CD4-positive, alpha-beta T cell treated with Interleukin-6 for 4 hours (primary cell): ENCODE measurements around the gene P4HA3.

Source experiments
- DNase-seq: peaks from one replicate; pipeline ENCODE4 v3.0.0-alpha.2; 2020; ENCODE audit warnings: mixed read lengths

Gene P4HA3

DNA sequence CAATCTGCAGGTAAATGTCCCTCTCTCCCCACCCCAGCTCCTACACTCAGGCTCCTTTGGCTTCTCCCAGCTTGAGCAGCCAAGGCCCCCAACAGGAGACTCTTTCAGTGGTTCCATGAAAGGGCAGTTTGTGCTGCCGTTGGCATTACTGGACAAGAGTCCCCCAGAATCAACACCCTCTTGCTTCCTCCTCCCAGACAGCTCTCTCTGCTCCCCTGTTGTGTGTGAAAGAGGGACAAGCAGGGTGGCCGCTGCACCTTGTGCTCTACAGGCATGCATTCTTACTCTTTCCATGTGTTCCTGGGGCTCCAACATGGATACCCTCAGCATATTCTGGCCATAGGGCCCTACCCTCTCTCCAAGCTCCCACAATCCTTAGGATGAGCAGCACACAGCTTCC is 48.7 kb downstream of the P4HA3 start:
- DNase-seq = no peak

DNA sequence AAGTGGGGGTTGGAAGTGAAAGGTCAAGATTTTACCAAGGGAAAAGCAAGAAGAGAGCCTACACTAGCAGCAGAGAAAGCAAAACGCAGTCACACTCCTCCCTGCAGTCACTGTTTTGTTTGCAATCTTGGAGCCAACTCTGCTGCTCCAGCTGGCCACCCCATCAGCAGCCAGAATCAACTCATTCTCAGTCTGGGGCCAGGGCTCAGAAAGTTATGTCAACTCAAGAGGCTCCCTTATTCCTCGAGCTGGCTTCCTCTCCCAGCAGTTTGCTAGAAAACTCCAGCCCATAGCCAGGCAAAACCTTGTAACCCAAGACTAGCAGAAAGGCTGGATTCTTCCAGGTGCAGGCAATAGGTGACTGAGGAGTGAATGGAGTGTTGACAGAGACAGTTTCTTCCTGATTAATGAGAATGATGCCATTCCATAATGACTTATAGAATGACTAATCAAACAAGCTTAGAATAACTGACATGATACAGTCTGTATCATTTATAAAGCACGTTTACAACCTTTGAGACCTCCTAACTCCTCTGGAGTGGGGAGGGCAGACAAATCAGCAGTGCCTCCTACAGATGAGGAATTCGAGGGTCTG is 53.4 kb downstream of the P4HA3 start:
- no peak for DNase-seq

DNA sequence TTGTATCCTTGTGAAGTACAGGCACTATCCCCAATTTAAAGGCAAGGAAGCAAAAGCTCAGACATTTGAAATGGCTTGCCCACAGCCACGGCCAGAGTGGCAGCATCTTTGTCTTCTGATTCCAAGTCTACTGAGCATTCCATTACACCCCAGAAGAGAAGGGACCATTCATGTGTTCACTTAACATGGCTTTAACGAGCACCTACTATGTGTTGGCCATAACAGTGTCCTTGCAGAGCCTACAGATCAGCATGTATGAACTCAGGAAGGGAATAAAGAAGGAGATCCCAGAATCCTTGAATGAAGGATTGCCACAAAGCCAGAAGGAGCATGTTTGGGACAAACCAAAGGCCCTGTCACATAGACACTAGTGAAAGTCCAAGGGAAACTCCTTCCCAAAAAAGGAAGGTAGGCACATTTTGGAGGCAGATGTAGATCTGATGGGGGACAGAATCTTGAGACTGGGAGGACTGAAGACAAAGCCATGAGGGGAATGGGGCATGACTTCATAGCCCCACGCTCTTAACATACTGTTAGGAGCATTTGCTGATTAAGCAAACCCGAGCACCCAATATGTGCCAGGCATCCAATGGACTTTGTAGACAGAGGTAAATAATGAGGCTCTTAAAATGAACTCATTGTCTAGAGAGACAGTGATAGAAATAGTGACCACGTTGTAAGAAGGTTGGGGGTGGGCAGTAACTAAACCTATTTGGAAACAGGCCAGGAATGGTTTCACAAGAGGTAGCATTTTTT is 54.9 kb downstream of the P4HA3 start:
- no peak for DNase-seq

DNA sequence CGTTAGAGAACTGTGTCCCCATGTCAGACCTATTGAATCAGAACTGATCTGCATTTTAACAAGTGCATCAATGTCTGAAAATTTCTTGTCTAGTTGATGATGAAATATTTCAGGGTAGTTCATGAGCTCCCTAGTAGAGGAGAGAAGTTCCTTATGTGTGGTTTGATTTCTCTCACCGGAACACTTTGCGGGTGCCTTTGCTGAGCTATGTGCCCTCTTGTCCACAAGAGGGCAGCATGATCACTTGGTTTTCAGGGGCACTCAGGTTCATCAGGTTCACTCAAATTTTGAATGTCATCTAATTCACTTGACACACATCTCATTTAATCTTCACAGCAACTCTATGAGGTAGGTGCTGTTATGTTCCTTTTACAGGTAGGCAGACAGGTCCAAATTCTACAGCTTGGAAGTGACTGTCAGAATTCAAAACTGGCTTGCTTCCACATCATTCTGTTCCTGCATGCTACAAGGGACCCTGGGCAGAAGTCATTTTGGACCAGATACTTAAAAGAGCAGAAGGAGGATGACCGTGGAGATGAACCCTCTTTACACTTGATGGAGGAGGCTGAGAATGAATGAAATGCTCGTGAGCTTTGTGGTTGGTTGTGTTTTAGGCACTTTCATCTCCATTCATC is 55.6 kb downstream of the P4HA3 start:
- DNase-seq = peak; percentile 57

DNA sequence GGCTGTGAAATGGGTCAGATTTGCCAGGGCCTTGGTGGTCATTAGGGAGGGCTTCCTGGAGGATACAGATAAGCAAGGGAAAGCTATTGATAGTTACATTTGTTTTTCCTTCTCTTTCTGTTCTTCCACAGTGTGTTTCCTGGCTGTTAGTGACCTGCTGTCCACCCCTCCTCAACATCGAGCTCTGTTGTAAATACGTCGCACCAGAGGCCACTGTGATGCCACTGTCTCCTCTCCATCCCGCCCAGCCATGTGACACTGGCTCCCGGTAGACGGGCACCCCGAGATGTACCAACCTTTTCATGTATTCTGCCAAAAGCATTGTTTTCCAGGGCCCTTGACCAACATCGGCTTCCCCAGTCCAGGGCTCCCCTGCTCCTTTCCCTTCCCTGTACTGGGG is 58.1 kb downstream of the P4HA3 start:
- no peak for DNase-seq

DNA sequence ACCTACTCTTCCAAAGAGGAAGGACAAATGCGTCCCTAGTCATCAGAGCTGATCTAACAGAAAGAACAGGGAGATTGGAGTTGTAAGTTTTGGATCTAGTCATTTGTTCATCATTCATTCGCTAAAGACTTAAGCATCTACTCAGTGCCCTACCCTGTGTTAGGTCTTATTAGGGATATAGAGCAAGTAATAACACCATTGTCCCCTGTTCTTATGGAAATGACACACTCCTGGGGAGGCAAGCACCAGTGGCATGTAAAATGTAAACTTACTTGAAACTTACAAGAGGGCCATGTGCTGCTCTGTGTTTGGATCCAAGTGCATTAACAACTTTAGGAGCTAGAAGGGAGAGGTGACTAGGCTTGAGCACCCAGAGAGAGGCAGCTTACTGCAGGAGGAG is 61.9 kb downstream of the P4HA3 start:
- no peak for DNase-seq

DNA sequence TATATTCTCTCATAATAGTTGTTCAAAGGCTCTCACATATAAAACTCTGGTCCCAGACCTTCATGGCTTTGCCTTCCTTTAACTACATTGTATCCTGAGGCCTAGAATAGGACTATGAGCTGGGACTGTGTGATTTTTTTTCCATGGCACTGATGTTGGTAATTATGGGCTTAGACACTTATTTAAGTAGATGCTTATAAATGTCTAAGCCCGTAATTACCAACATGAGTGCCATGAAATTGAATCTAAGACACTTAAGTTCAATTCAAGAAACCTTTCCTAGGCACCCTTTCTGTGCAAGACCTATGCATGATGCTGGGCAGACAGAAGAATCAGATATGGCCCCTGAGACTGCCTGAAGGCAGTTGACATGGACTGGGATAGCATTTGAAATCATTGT is 63.0 kb downstream of the P4HA3 start:
- DNase-seq = no peak

DNA sequence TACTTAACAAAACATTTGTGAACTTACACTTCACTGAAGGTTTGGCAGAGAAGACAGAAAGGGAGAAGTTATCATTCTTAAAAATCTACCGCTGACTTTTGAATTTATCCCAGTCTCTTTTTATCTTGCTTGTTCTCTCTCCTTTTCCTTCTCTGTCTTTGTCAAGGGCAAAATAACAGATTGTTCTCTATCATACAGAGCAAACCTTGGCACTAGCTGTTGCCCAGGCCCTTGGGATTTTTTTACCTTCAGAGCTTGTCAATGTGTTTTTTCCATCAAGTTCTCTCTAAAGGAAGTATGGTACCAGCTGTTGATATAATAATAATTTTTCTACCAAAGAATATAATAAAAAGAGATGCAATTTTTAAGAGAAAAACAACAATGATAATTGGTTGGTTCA is 73.2 kb downstream of the P4HA3 start:
- DNase-seq = no peak

DNA sequence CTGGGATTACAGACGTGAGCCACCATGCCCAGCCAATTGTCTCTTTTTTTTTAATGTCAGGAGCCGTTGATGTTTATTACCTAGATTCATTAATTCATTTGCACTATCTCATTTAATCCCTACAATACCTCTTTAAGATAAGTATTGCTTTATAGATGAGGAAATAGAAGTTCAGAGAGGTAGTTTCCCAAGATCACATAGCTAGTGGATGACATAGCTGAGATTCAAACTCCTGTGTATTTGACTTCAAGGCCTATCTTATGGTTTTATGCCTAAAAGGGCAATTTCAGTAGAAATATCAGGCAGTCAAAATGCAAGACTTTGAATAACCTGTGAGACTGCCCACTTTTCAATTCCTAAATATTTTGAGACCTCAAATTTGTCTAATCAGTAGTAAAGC is 73.9 kb downstream of the P4HA3 start:
- no peak for DNase-seq

DNA sequence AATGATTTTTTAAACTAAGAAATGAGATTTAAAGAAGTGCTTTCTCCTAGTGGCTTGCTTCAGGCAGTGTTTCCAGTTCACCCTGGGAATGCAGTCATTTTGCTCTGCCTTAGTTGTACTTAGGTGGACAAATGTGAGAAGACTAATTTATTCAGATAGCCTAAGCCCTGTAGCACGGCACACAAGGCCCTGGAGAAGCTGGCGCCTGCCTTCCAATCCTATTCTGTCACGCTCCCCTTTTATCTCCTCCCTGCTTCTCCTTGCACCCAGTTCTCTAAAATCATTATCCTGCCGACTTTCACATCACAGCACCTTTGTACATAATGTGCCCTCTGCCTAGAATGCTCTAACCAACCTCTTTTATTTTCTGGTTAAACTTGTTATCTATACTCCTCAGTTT is 76.3 kb downstream of the P4HA3 start:
- DNase-seq = no peak

DNA sequence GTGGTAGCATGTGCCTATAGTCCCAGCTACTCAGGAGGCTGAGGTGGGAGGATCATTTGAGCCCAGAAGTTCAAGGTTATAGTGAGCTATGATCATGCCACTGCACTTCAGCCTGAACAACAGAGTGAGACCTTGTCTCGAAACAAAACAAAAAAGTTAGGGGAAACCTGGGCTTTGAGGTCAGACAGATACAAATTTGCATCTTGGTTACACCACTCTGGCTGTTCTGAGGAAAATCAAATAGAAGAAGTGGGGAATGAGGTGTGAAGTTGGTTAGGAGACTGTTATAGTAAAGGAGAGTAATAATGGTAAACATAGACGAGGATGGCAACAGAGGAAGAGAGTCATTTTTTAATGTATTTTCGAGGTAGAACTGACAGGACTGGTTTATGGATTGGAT is 77.8 kb downstream of the P4HA3 start:
- no peak for DNase-seq

DNA sequence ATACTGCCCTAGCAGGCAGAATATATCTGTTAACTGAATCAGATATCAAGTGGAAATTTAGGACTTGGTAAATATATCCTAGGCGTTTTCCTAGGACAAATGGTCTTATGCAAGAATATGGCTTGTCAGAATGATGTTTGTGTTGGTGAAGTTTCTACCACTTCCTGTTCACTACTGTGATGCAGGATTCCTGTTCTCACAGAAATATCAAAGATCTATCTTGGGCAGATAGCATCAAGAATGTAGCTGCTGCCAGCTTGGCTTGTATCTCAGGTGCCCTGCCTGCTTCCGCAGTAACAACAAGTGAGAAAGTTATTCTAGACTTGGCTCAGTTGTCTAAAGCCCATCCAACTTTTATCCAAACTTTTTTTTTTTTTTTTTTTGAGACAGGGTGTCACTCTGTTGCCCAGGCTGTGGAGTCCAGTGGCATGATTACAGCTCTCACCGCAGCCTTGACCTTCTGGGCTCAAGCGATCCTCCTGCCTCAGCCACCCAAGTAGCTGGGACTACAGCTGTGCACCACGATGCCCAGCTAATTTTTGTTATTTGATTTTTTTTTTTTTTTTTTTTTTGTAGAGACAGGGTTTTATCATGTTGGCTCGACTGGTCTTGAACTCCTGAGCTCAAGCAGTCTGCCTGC is 79.0 kb downstream of the P4HA3 start:
- peak; percentile 56 for DNase-seq

DNA sequence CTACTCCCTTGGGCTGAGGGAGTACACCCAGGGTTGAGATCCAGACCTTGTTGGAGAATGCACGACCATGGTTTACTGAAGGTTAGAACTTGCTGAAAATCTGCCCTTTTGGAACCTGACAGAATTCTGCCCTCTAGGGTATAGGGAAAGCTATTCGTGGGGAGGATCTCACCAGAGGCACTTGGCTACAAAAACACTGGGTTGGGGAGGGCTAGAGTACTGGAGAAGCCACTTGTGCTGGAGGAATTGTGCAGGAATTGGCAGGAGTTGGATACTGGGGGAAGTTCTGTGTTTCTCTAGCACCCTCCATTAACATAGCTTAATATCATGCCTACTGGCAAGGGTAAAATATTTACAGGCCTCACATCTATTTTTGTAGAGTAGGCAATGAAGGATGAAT is 84.5 kb downstream of the P4HA3 start:
- DNase-seq = no peak

DNA sequence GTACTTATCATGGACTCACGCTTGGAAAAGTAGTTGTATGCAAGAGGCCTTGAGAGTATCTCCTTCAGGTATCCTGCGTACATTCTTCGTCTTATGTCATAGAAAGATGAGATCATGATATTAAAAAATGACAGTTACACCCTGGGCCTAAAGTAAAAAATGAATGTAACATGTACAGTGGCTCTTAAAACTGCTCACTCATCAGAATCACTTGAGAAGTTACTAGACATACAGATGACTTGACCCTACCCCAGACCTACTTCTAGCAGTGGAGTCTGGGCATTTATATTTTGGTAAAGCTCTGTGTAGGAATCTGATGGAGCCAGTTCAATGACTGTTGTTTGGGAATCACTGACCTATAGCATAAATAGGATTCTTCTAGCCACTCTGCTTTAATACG is 85.9 kb downstream of the P4HA3 start:
- no peak for DNase-seq

DNA sequence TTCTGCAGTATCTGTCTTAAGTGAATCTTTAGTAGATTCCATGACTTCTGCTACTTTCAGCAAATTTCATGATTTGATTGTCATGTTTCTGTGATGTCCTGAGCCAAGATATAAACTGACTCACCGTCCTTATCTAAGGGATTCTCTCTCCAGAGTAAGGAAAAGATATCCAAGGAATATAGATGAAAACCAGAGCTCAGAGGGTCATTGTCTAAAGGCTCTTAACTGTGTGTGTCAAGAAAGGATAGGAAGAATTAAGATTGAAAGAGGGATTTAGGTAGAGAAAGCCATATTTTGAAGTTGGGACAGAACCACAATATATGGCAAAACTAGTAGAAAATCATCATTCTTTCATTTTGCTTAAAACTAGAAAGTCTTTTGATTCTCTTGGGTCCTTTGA is 89.6 kb downstream of the P4HA3 start:
- no peak for DNase-seq

DNA sequence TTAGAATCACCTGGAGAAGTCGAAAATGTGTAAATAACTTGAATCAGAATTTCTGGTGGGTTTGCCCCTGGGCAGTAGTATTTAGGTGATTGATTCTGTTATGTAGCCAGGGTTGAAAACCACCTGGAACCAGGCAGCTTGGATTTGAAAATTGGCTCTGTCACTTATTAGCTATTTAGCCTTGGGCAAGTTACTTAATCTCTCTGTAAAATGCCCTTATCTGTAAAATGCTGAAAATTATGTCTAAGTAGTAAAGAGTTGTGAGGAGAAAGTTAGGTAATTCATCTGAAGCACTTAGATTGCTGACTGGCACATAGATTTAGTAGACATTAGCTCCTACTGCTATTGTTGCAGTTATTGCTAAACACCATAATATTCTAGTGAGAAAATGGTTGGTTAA is 91.1 kb downstream of the P4HA3 start:
- DNase-seq = no peak
